GM12892 (cell line): ENCODE measurements around the gene DHCR7.

Experiments used
- POLR2AphosphoS5 ChIP-seq: IDR thresholded peaks from 2 replicates; pipeline ENCODE4 v1.6.1; 2011; ENCODE audit warnings: low read depth, low read length, control low read depth
- TAF1 ChIP-seq: IDR thresholded peaks from 2 replicates; pipeline ENCODE4 v1.6.1; 2011; ENCODE audit warnings: low read depth, mild to moderate bottlenecking, control low read depth, low read length, borderline replicate concordance

DNA sequence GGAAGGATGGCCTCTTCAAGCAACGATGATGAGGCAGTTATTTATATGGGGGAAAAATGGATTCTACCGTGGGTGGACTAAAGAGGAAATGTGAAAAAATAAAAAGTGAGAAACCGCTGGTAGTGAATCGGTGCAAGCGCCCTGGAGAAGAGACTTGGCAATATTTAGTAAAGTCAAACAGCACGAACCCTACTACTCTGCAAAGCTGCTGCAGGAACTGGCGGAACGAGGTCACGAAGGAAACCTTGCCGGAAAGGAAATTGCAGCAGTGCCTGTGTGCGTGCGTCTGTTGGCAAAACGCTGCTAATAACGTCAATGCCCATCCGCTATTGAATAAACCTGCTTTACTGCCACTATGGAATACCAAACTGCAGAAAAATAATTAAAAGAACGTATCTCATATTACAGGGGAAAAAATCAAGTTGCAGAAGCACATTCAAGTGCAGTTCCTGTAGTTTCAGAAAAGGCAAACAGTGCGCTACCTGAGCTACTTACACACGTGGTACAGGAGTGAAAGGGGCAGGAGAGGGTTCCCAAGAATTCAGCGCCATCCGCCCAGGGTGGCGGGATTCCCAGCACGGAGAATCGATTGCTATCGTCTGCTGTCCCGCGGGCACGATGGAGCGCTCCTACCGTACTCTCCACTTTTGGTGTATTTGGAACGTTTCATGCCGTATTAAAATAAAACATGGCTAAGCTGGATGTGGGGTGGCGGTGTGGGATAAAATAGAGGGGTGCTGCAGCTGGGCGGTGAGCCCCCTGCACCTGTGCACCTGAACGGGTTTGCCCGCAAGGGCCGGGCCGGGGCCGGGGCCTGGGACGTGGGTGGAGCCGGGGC lies 4.2 kb upstream of the DHCR7 start:
- TF ChIP-seq TAF1 (no peak), POLR2AphosphoS5 (no peak)
